ENCODE data around the gene SCAND1.
"Not testable (repeated sequence)": the region's sequence is repeated elsewhere in the genome, so short reads cannot be mapped to it uniquely, and the experiment has no call there.

Gene SCAND1

GRCh38 chr20:35975576-35976373 lies 21.5 kb upstream of the SCAND1 start:
- Mint-ChIP-seq H3K9me3 (no peaks in the 10 kb centered on the region), H3K27me3 (peaks cover 2% of the 10 kb centered on the region), H3K36me3 (ENCODE audit: low read depth) (no peaks in the 10 kb centered on the region), H3K27ac (no peak overlapping the region), H3K4me3 (no peak overlapping the region), H3K4me1 (no peaks in the 10 kb centered on the region)
- DNase-seq: no peak
- ATAC-seq: no peak

GRCh38 chr20:35974256-35974655 lies 20.0 kb upstream of the SCAND1 start:
- Mint-ChIP-seq H3K27ac (no peak overlapping the region), H3K27me3 (peaks cover 2% of the 10 kb centered on the region), H3K4me3 (no peak overlapping the region), H3K36me3 (ENCODE audit: low read depth) (no peaks in the 10 kb centered on the region), H3K4me1 (no peaks in the 10 kb centered on the region), H3K9me3 (no peaks in the 10 kb centered on the region)
- ATAC-seq (no peak), DNase-seq (no peak)

DNA sequence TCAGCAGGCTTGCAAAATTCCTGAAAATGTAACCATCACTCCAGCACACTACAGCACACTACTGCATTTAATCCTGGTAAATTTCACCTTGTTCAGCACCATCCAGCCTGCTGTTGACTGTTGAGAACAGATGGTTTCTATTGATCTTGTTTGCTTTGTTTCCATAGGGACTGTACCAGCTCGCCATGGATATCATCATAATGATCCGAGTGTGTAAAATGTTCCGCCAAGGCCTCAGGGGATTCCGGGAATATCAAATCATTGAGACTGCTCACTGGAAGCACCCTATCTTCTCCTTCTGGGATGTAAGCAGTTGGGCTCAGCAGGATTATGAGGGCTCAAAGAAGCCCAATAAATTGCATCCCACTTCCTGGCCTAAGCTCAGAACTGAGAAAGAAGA lies 18.2 kb upstream of the SCAND1 start:
- Mint-ChIP-seq H3K4me3 (no peak overlapping the region), H3K36me3 (ENCODE audit: low read depth) (no peaks in the 10 kb centered on the region), H3K4me1 (no peaks in the 10 kb centered on the region), H3K9me3 (no peaks in the 10 kb centered on the region), H3K27me3 (peaks cover 2% of the 10 kb centered on the region), H3K27ac (no peak overlapping the region)
- DNase-seq (no peak), ATAC-seq (no peak)

DNA sequence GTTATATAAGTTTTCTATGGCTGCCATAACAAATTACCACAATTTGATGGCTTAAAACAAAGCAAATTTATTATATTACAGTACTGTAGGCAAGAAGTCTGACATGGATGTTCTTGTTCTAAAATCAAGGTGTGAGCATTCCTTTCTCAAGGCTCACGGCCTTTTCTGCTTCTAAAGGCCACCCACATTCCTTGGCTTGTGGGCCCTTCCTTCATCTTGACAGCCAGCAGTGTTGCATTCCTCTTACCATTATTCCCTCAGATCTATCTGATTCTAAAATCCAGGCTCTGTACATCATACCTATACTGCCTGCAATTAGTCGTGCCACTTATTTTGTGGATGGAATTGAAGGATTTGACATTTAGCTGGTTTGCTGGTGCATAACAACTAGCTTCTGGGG lies 17.7 kb upstream of the SCAND1 start:
- Mint-ChIP-seq H3K4me1 (no peaks in the 10 kb centered on the region), H3K27me3 (peaks cover 2% of the 10 kb centered on the region), H3K36me3 (ENCODE audit: low read depth) (no peaks in the 10 kb centered on the region), H3K27ac (no peak overlapping the region), H3K9me3 (no peaks in the 10 kb centered on the region), H3K4me3 (no peak overlapping the region)
- no peak for DNase-seq
- ATAC-seq: no peak

- ATAC-seq: no peak
- no peak overlapping the region for H3K27ac Mint-ChIP-seq
- H3K4me3 Mint-ChIP-seq: no peak overlapping the region
Observed at GRCh38 chr20:35968930-35969329, 14.6 kb upstream of the SCAND1 start.

DNA sequence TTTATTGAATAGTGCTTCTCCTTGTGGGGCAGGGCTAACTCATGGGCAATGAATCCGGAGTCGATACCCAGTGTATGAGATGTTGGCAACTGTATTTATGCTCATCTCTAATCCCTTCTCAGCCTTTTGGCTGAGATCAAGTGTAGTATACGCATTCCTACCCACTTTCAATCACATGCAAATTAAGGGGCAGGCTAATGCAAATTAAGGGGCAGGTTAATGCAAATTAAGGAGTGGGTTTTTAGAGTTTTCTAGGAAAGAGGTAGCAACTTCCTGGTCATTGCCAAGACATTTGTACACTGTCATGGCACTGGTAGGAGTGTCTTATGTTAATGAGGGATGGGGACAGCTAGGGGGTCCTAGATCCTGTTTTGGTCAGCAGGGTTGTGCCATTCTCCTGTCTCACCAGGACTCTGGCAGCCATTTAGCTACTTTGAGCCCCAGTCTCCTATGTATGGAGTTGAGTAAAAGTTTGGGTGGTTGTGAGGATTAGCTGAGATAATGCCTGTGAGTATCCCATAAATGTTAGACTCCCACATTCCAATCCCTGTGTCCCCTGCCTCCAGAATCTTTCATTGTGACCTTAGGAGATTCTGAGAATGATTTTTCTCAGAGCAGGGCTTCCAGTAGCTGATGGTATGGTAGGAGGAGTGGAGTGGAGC lies 13.8 kb upstream of the SCAND1 start, which contains the start of gene CNBD2:
Gene CNBD2, plus strand, starts transcription at position 612 of the 662 bp plus-strand sequence. CDS start 173 bp downstream, outside the sequence.
- Mint-ChIP-seq H3K4me1 (peaks cover 3% of the 10 kb centered on the region), H3K27me3 (no peaks in the 10 kb centered on the region), H3K36me3 (ENCODE audit: low read depth) (no peaks in the 10 kb centered on the region), H3K9me3 (no peaks in the 10 kb centered on the region), H3K4me3 (no peak within 1 kb of the TSS), H3K27ac (no peak within 1 kb of the TSS)
- ATAC-seq (no peak), DNase-seq (no peak)

More at GRCh38 chr20:35968930-35969329, 14.6 kb upstream of the SCAND1 start:
- DNase-seq: no peak
- H3K4me1 Mint-ChIP-seq: peaks cover 3% of the 10 kb centered on the region
- H3K27me3 Mint-ChIP-seq: no peaks in the 10 kb centered on the region
- H3K9me3 Mint-ChIP-seq: no peaks in the 10 kb centered on the region
- no peaks in the 10 kb centered on the region for H3K36me3 Mint-ChIP-seq (ENCODE audit: low read depth)

DNA sequence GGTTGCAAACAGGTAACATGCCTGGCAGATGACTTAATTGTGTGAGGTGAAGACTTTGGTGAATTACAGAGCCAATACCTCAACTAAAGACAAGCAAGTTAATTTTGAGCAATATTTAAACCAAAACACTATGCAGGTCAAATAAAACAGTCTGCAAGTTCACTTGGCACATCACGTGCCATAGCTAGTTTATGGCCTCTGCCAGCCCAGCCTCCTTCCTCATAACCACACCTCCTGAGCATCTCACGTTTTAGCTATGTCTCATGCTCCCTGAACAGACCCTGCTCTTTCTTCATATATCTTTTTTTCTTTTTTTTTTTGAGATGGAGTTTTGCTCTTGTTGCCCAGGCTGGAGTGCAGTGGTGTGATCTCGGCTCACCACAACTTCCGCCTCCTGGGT lies 9.6 kb upstream of the SCAND1 start:
- ATAC-seq: no peak
- H3K4me1 Mint-ChIP-seq: peaks cover 3% of the 10 kb centered on the region
- no peak for DNase-seq
- H3K9me3 Mint-ChIP-seq: peaks cover 8% of the 10 kb centered on the region
- no peak overlapping the region for H3K4me3 Mint-ChIP-seq
- H3K27me3 Mint-ChIP-seq: no peaks in the 10 kb centered on the region
- H3K36me3 Mint-ChIP-seq (ENCODE audit: low read depth): peaks cover 2% of the 10 kb centered on the region
- H3K27ac Mint-ChIP-seq: no peak overlapping the region

- H3K4me1 Mint-ChIP-seq; H3K9me3 Mint-ChIP-seq; DNase-seq; H3K36me3 Mint-ChIP-seq (ENCODE audit: low read depth); H3K4me3 Mint-ChIP-seq; H3K27ac Mint-ChIP-seq; ATAC-seq; H3K27me3 Mint-ChIP-seq: not testable (repeated sequence)
Observed at GRCh38 chr20:35959291-35959690, 5.0 kb upstream of the SCAND1 start.

- Mint-ChIP-seq H3K27me3 (no peaks in the 10 kb centered on the region), H3K9me3 (peaks cover 9% of the 10 kb centered on the region), H3K36me3 (ENCODE audit: low read depth) (peaks cover 9% of the 10 kb centered on the region), H3K27ac (no peak overlapping the region), H3K4me1 (peaks cover 20% of the 10 kb centered on the region), H3K4me3 (no peak overlapping the region)
- DNase-seq (no peak), ATAC-seq (no peak)
Observed at GRCh38 chr20:35956616-35957015, 2.3 kb upstream of the SCAND1 start.

- Mint-ChIP-seq H3K4me1 (peaks cover 20% of the 10 kb centered on the region), H3K27ac (peak overlapping the region; percentile 99), H3K4me3 (peak overlapping the region; percentile 99), H3K36me3 (ENCODE audit: low read depth) (peaks cover 9% of the 10 kb centered on the region), H3K27me3 (no peaks in the 10 kb centered on the region), H3K9me3 (peaks cover 9% of the 10 kb centered on the region)
- no peak for ATAC-seq
- no peak for DNase-seq
Observed at GRCh38 chr20:35954907-35955251, 577 bp upstream of the SCAND1 start.

DNA sequence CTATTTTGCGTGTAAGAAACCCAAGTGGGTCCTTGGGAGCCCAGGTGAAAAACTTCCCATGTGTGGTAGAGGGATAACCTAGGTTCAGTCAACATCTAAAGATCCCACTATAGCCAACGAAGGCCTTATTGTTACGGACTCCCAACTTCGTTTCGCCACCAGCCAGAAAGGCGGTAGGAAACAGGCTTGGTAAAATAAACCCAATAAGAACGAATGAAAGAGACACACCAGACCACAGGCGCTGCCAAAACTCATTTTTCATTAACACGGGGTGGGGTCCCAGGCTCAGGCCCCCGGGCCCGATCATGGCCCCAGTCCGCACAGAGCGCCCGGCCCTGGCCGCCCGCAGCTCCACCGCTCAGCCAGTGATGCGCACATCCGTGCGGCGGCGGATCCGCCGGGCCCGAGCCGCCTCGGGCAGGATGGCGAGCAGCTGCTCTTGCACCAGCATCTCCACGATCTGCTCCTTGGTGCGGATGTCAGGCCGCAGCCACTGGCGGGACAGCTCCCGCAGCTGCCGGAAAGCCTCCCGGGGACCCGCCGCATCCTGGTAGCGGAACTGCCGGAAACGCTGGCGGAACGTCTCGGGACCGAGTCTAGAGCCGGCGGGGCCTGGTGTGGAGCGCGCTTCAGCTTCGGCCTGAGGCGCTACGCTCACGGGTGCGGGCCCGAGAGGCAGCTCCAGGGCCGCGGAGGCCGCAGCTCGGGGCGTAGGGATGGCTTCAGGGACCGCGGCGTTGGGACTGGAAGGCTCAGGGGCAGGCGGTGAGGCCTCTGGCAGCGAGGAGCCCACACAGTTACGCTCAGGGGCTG lies 709 bp downstream of the SCAND1 start:
- H3K27me3 Mint-ChIP-seq: no peaks in the 10 kb centered on the region
- H3K36me3 Mint-ChIP-seq (ENCODE audit: low read depth): peaks cover 11% of the 10 kb centered on the region
- H3K27ac Mint-ChIP-seq: peak overlapping the region; percentile 99
- H3K9me3 Mint-ChIP-seq: no peaks in the 10 kb centered on the region
- DNase-seq: peak; percentile 69
- peak; percentile 21 for ATAC-seq
- peaks cover 20% of the 10 kb centered on the region for H3K4me1 Mint-ChIP-seq
- peak overlapping the region; percentile 99 for H3K4me3 Mint-ChIP-seq

- H3K36me3 Mint-ChIP-seq (ENCODE audit: low read depth): peaks cover 17% of the 10 kb centered on the region
- DNase-seq (peak; percentile 7), ATAC-seq (no peak)
- H3K27me3 Mint-ChIP-seq: no peaks in the 10 kb centered on the region
- no peaks in the 10 kb centered on the region for H3K9me3 Mint-ChIP-seq
- H3K27ac Mint-ChIP-seq: peak overlapping the region; percentile 99
- peaks cover 20% of the 10 kb centered on the region for H3K4me1 Mint-ChIP-seq
- peak overlapping the region; percentile 99 for H3K4me3 Mint-ChIP-seq
Observed at GRCh38 chr20:35952480-35953386, 1.6 kb downstream of the SCAND1 start.

DNA sequence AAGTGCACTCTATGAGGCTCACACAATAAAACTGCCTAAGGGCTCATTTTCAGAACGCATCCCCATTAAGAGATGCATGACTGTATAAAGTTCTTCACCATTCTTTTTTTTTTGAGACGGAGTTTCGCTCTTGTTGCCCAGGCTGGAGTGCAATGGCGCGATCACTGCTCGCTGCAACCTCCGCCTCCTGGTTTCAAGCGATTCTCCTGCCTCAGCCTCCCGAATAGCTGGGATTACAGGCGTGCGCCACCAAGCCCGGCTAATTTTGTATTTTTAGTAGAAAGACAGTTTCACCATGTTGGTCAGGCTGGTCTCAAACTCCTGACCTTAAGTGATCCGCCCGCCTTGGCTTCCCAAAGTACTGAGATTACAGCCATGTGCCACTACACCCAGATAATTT lies 2.2 kb downstream of the SCAND1 start:
- not testable (repeated sequence) for DNase-seq, H3K9me3 Mint-ChIP-seq, ATAC-seq, H3K27me3 Mint-ChIP-seq
- peak overlapping the region; percentile 99 for H3K4me3 Mint-ChIP-seq
- peaks cover 20% of the 10 kb centered on the region for H3K4me1 Mint-ChIP-seq
- peak overlapping the region; percentile 99 for H3K27ac Mint-ChIP-seq
- peaks cover 24% of the 10 kb centered on the region for H3K36me3 Mint-ChIP-seq (ENCODE audit: low read depth)

GRCh38 chr20:35950093-35950492 lies 4.2 kb downstream of the SCAND1 start:
- DNase-seq: no peak
- Mint-ChIP-seq H3K4me3 (no peak overlapping the region), H3K4me1 (peaks cover 14% of the 10 kb centered on the region), H3K27me3 (no peaks in the 10 kb centered on the region), H3K27ac (no peak overlapping the region), H3K9me3 (no peaks in the 10 kb centered on the region), H3K36me3 (ENCODE audit: low read depth) (peaks cover 27% of the 10 kb centered on the region)
- no peak for ATAC-seq

Data from activated naive CD8-positive, alpha-beta T cell treated with anti-CD3 and anti-CD28 coated beads, Interleukin-2, amount 50 U/mL, for 24 hours (primary cell).